NT2/D1 (cell line): ENCODE results near the gene MRTFA.
"Not testable (repeated sequence)": the region's sequence is repeated elsewhere in the genome, so short reads cannot be mapped to it uniquely, and the experiment has no call there.

Experiments
- DNase-seq: peaks from one replicate; pipeline ENCODE4 v3.0.0-alpha.2; 2011; ENCODE audit warnings: low read depth, low spot score
- H3K27me3 ChIP-seq: 2 replicates; pipeline ENCODE4 v1.6.0; 2011; ENCODE audit warnings: mild to moderate bottlenecking; ENCODE audit not compliant: insufficient read length, insufficient read depth
- H3K36me3 ChIP-seq: 2 replicates; pipeline ENCODE4 v1.6.1; 2011; ENCODE audit warnings: mild to moderate bottlenecking, low read length, mixed read lengths; ENCODE audit not compliant: insufficient read depth, insufficient read length
- H3K4me1 ChIP-seq: 2 replicates; pipeline ENCODE4 v1.5.1; 2011; ENCODE audit not compliant: insufficient read depth, insufficient read length
- H3K4me3 ChIP-seq: 2 replicates; pipeline ENCODE4 v1.5.1; 2011; ENCODE audit warnings: low read depth; ENCODE audit not compliant: insufficient read length
- H3K9ac ChIP-seq: 2 replicates; pipeline ENCODE4 v1.6.0; 2011; ENCODE audit warnings: low read depth; ENCODE audit not compliant: insufficient read length
- H3K9me3 ChIP-seq: 2 replicates; pipeline ENCODE4 v1.5.1; 2011; ENCODE audit warnings: mild to moderate bottlenecking, low read length; ENCODE audit not compliant: insufficient read depth
- SUZ12 ChIP-seq: IDR thresholded peaks from 2 replicates; pipeline ENCODE4 v1.6.1; 2011; ENCODE audit not compliant: insufficient read length, insufficient read depth; ENCODE audit errors: extremely low read depth
- YY1 ChIP-seq: IDR thresholded peaks from 2 replicates; pipeline ENCODE4 v1.6.1; 2011; ENCODE audit not compliant: insufficient read length, insufficient read depth
- ZNF274 ChIP-seq: IDR thresholded peaks from 2 replicates; pipeline ENCODE4 v1.6.1; 2011; ENCODE audit warnings: mild to moderate bottlenecking, low read depth, low read length

The MRTFA gene

GRCh38 chr22:40535189-40535512, 101.4 kb downstream of the MRTFA start:
- Histone ChIP-seq H3K9me3 (no peaks in the 10 kb centered on the region), H3K36me3 (no peaks in the 10 kb centered on the region), H3K4me1 (no peaks in the 10 kb centered on the region), H3K9ac (no peak overlapping the region), H3K4me3 (no peak overlapping the region), H3K27me3 (no peaks in the 10 kb centered on the region)
- TF ChIP-seq ZNF274, result no peak
- TF ChIP-seq SUZ12, result no peak
- no peak for TF ChIP-seq YY1
- no peak for DNase-seq

- Histone ChIP-seq H3K36me3 (no peaks in the 10 kb centered on the region), H3K9me3 (no peaks in the 10 kb centered on the region), H3K9ac (no peak overlapping the region), H3K4me1 (no peaks in the 10 kb centered on the region), H3K4me3 (no peak overlapping the region), H3K27me3 (no peaks in the 10 kb centered on the region)
- TF ChIP-seq YY1 (no peak), ZNF274 (no peak), SUZ12 (no peak)
- no peak for DNase-seq
Observed at GRCh38 chr22:40534379-40535188, 101.9 kb downstream of the MRTFA start.

DNA sequence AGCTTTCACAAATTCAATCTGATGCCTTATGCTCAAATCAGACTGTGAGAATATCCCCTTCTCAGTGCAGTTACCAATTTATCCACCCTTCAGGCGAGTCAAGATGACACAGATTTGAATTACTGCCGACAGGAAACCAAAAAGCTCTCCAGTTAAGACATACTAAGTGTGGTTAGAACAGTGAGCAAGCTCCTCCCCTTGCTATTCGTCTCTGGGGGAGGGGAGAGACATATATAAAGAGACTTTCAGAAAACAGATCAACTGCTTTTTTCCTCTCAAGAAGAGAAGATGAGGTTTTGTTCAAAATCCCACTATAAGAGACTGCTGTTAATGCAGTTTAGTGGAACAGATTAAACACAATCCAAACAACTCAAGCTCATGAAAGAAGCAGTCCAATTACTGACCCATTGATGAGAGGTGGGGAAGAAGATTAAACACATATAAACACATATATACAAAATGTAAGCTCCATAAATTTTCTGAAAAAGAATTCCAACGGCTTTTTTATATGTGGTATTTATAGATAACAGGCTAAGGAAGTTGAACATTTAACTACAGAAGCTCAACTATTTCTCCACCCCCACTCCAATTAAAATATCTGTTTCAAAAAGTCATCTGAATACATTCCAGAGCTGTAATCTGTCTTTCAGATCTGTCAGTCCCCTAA, 102.7 kb downstream of the MRTFA start:
- no peaks in the 10 kb centered on the region for H3K9me3 ChIP-seq
- peak overlapping the region; percentile 51 for H3K9ac ChIP-seq
- no peak for DNase-seq
- H3K36me3 ChIP-seq, result no peaks in the 10 kb centered on the region
- no peak for TF ChIP-seq ZNF274
- no peak for TF ChIP-seq SUZ12
- TF ChIP-seq YY1, result no peak
- H3K4me1 ChIP-seq, result no peaks in the 10 kb centered on the region
- H3K27me3 ChIP-seq, result no peaks in the 10 kb centered on the region
- peak overlapping the region; percentile 8 for H3K4me3 ChIP-seq

DNA sequence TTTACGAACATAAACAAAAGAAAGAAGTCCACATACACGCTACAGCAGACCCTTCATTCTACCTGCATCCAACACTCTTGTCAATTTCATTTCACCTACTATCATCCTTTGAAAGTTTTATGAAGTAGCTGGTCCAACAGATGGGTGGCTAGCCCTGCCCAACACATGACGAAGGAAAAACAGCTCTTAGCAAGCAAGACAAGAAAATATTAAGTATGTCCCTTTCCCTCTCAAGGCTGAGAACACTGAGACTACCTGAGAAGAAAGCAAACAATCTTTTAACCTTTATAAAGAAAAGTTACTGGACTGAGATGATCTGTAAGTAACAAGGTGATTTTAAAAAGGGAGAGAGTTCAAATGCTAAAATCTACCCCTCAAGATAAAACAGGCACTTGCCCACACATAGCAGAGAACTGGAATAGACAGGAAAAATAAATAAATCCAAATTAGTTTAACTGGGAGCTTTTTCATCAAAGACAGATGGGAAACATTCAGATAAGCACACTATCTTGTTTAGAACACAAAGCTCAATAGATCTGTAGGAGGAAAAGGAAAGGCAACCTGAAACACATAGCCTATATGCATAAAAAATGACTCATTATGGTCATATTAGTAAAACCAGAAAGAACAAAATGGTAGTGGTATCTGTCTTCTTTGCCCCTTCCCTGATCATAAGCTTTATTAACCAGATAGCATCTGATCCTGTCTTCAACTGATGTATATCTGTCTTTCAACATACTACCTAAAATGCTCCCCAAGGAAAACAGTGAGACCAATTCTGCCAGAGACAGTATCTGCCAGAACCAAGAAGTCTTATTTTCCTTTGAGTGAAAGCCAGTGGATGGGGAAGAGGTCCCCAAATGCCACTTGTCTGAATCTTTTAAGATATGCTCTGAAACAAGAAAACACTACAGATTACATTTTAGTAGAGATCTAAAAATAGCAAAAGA, 104.3 kb downstream of the MRTFA start:
- no peaks in the 10 kb centered on the region for H3K36me3 ChIP-seq
- no peaks in the 10 kb centered on the region for H3K4me1 ChIP-seq
- no peaks in the 10 kb centered on the region for H3K9me3 ChIP-seq
- H3K4me3 ChIP-seq, result no peak overlapping the region
- no peak overlapping the region for H3K9ac ChIP-seq
- no peak for DNase-seq
- no peaks in the 10 kb centered on the region for H3K27me3 ChIP-seq
- TF ChIP-seq SUZ12 (no peak), YY1 (no peak), ZNF274 (no peak)

GRCh38 chr22:40530391-40530790, 106.1 kb downstream of the MRTFA start:
- not testable (repeated sequence) for DNase-seq, H3K9ac ChIP-seq, H3K27me3 ChIP-seq, H3K4me3 ChIP-seq, H3K36me3 ChIP-seq, H3K9me3 ChIP-seq, H3K4me1 ChIP-seq

DNA sequence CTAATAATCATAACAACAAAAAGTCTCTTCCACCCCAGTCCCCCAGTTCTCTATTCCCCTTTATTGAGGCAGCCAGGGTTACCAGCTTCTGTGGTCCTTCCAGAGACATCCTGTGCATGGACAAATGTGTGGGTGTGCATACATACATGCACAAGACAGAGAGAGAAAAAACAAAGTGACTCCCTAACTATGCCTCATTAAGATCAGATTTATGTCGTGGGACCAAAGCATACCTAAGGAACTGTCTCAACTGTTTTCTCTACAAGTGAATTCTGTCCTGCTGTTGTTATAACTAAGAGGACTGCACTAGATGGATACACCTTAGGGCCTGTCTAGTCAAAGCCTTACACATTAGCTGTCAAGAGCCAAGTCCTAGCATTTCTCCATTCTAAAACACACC, 106.7 kb downstream of the MRTFA start:
- no peak for TF ChIP-seq YY1
- no peak for TF ChIP-seq SUZ12
- no peak for TF ChIP-seq ZNF274
- Histone ChIP-seq H3K36me3 (no peaks in the 10 kb centered on the region), H3K27me3 (no peaks in the 10 kb centered on the region), H3K9ac (no peak overlapping the region), H3K9me3 (no peaks in the 10 kb centered on the region), H3K4me3 (no peak overlapping the region), H3K4me1 (no peaks in the 10 kb centered on the region)
- DNase-seq, result no peak

DNA sequence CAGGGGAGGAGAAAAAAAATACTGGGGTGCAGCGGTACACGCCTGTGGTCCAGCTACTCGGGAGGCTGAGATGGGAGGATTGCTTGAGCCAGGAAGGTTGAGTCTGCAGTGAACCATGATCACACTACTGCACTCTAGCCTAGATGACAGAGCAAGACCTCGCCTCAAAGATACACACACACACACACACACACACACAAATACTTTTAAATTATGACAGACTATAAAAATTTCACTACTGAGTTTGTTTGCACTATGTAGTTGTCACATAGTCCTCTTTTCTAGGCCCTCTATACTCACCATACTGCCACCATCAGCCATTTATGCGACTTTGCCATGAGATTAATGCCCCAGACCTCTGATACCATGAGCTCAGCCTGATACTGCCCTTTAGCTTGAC, 109.6 kb downstream of the MRTFA start:
- H3K9ac ChIP-seq, result no peak overlapping the region
- peaks cover 4% of the 10 kb centered on the region for H3K36me3 ChIP-seq
- no peaks in the 10 kb centered on the region for H3K9me3 ChIP-seq
- H3K4me1 ChIP-seq, result no peaks in the 10 kb centered on the region
- no peak for DNase-seq
- TF ChIP-seq SUZ12, result no peak
- TF ChIP-seq YY1, result no peak
- TF ChIP-seq ZNF274, result no peak
- H3K4me3 ChIP-seq, result no peak overlapping the region
- H3K27me3 ChIP-seq, result no peaks in the 10 kb centered on the region
